PC-3 (cell line): ENCODE results near the gene TSPAN9. TPM values are rescaled to one million over a fixed set of nuclear protein-coding genes. Genes with fewer than 3 reads are reported as not detected.

Experiments
- ATAC-seq: fragments of 200-7000 bp; cut with Tn5 transposase; 2 replicates; pipeline ENCODE4 v1.9.1; 2020; ENCODE audit warnings: mild to moderate bottlenecking, moderate library complexity
- BruUV-seq: library from RNA; stranded (reverse); fragments of 400-500 nt; replicated peaks from 2 replicates; lab custom pipeline; 2021; lab: Mats Ljungman, UMichigan
- CTCF ChIA-PET: fragments of 300-600 bp; sonication (Branson Sonifier 250); formaldehyde crosslinking; loops from one replicate; lab custom pipeline; 2022; ENCODE audit warnings: antibody characterized with exemption; lab: Charles Lee
- POLR2A ChIA-PET: fragments of 300-600 bp; sonication (Branson Sonifier 250); formaldehyde crosslinking; loops from one replicate; lab custom pipeline; 2022; ENCODE audit warnings: antibody characterized with exemption; ENCODE audit not compliant: unreplicated experiment; lab: Charles Lee
- DNase-seq: peaks from one replicate; pipeline ENCODE4 v3.0.0-alpha.2; 2015
- H2AFZ ChIP-seq: fragments of 300-600 bp; sonication (generic); 2 replicates; pipeline ENCODE4 v1.6.0; 2016; ENCODE audit warnings: antibody characterized with exemption, low read length
- H3F3A ChIP-seq: fragments of 300-600 bp; sonication (generic); one replicate; pipeline ENCODE4 v1.6.0; 2017; ENCODE audit warnings: antibody characterized with exemption, low read length, control low read depth, mild to moderate bottlenecking; ENCODE audit not compliant: unreplicated experiment
- H3K27ac ChIP-seq: fragments of 300-600 bp; sonication (generic); 2 replicates; pipeline ENCODE4 v1.5.1; 2016; ENCODE audit warnings: mild to moderate bottlenecking, low read length
- H3K27me3 ChIP-seq: fragments of 300-600 bp; sonication (generic); 2 replicates; pipeline ENCODE4 v1.6.1; 2016; ENCODE audit warnings: low read length, mixed read lengths
- H3K36me3 ChIP-seq: fragments of 300-600 bp; sonication (generic); 2 replicates; pipeline ENCODE4 v1.6.1; 2016; ENCODE audit warnings: low read depth, mixed run types, low read length, mixed read lengths
- H3K4me1 ChIP-seq: fragments of 300-600 bp; sonication (generic); 2 replicates; pipeline ENCODE4 v1.5.1; 2016; ENCODE audit warnings: low read length; ENCODE audit not compliant: insufficient read depth
- H3K4me2 ChIP-seq: fragments of 300-600 bp; sonication (generic); 2 replicates; pipeline ENCODE4 v1.6.0; 2016; ENCODE audit warnings: low read length
- H3K4me3 ChIP-seq: fragments of 300-600 bp; sonication (generic); 2 replicates; pipeline ENCODE4 v1.5.1; 2016; ENCODE audit warnings: mild to moderate bottlenecking, low read length, mixed read lengths
- H3K79me2 ChIP-seq: fragments of 300-600 bp; sonication (generic); 2 replicates; pipeline ENCODE4 v1.6.1; 2017; ENCODE audit warnings: low read length, mixed read lengths
- H3K9ac ChIP-seq: fragments of 300-600 bp; sonication (generic); 2 replicates; pipeline ENCODE4 v1.6.0; 2016; ENCODE audit warnings: mild to moderate bottlenecking, low read length
- H3K9me2 ChIP-seq: fragments of 300-600 bp; sonication (generic); replicated peaks from 2 replicates; pipeline ENCODE4 v1.6.1; 2016; ENCODE audit warnings: mixed run types, low read length, mixed read lengths
- H3K9me3 ChIP-seq: fragments of 300-600 bp; sonication (generic); 2 replicates; pipeline ENCODE4 v1.6.1; 2016; ENCODE audit warnings: low read length, mixed read lengths
- H4K20me1 ChIP-seq: fragments of 300-600 bp; sonication (generic); 2 replicates; pipeline ENCODE4 v1.6.1; 2016; ENCODE audit warnings: low read length, mixed read lengths
- CTCF ChIP-seq: fragments of 300-600 bp; sonication (generic); conservative IDR thresholded peaks from 2 replicates; pipeline ENCODE4 v1.5.1; 2017; ENCODE audit warnings: antibody characterized with exemption, low read depth, mild to moderate bottlenecking, low read length
- EZH2 ChIP-seq: fragments of 300-600 bp; sonication (generic); IDR thresholded peaks from one replicate; pipeline ENCODE4 v1.6.1; 2017; ENCODE audit warnings: antibody characterized with exemption, mild to moderate bottlenecking, low read length; ENCODE audit not compliant: unreplicated experiment
- EZH2phosphoT487 ChIP-seq: fragments of 300-600 bp; sonication (generic); IDR thresholded peaks from 2 replicates; pipeline ENCODE4 v1.6.1; 2018; ENCODE audit warnings: mild to moderate bottlenecking, antibody characterized with exemption, low read length, borderline replicate concordance
- intact Hi-C: fragments of 100-400 bp; cut with micrococcal nuclease; formaldehyde crosslinking; loops from 2 replicates; pipeline ENCODE4 v1.9.0; 2023
- total RNA-seq: library from RNA; depleted of rRNA; stranded (reverse); fragments of >200 nt; gene quantifications from 2 replicates; pipeline ENCODE4 v1.2.3, GENCODE V29; 2014

Gene TSPAN9
- total RNA-seq, 1 experiment from 2014 or later: 6.2 TPM

GRCh38 chr12:3303410-3304136, 226.4 kb downstream of the TSPAN9 start:
- Histone ChIP-seq H3K4me3 (no peak overlapping the region; the same call in 1 of the 2 replicates), H3K27me3 (no peaks in the 10 kb centered on the region), H3K9me2 (no peaks in the 10 kb centered on the region), H3K79me2 (no peaks in the 10 kb centered on the region), H3K9ac (peak overlapping the region; percentile 71), H2AFZ (no peak overlapping the region), H3K27ac (peak overlapping the region; percentile 91), H3K4me2 (peak overlapping the region; percentile 66), H3K4me1 (peaks cover 42% of the 10 kb centered on the region), H3K9me3 (no peaks in the 10 kb centered on the region), H3K36me3 (no peaks in the 10 kb centered on the region), H4K20me1 (no peaks in the 10 kb centered on the region), H3F3A (no peaks in the 10 kb centered on the region)
- DNase-seq (peak; percentile 64), ATAC-seq (peak; percentile 15)
- TF ChIP-seq EZH2phosphoT487: no peak
- peak; percentile 58 for TF ChIP-seq CTCF
- ChIA-PET POLR2A (no interaction called here), CTCF (interaction anchor here (0.6 to 1.2 kb wide), 4 partner anchors 11 to 473 kb away, joined by 3 to 5 read pairs (median 4); no protein-coding TSS in a partner anchor)
- intact Hi-C loops: loop anchor here (1.0 to 5.0 kb wide), 3 partner anchors 134 to 339 kb away; no protein-coding TSS in a partner anchor
- no TSS peak for BruUV-seq

- no peaks in the 10 kb centered on the region for H3K36me3 ChIP-seq
- 0 out of 2 replicates have a peak overlapping the region, but pooled peaks have one; percentile 10 for H2AFZ ChIP-seq
- no peaks in the 10 kb centered on the region for H3K9me2 ChIP-seq
- H3K4me3 ChIP-seq: no peak overlapping the region; the same call in 1 of the 2 replicates
- peak overlapping the region; percentile 91 for H3K27ac ChIP-seq
- intact Hi-C loops: loop anchor here (1.0 to 5.0 kb wide), 3 partner anchors 133 to 338 kb away; no protein-coding TSS in a partner anchor
- BruUV-seq: TSS peak; percentile 26
- peak overlapping the region; percentile 66 for H3K4me2 ChIP-seq
- peak; percentile 71 for ATAC-seq
- no peaks in the 10 kb centered on the region for H3F3A ChIP-seq
- H3K9ac ChIP-seq: peak overlapping the region; percentile 71
- H4K20me1 ChIP-seq: no peaks in the 10 kb centered on the region
- DNase-seq: peak; percentile 93
- no peaks in the 10 kb centered on the region for H3K79me2 ChIP-seq
- ChIA-PET CTCF (interaction anchor here (0.7 to 1.2 kb wide), 2 partner anchors 193 to 218 kb away, joined by 3 to 4 read pairs; no protein-coding TSS in a partner anchor), POLR2A (interaction anchor here (0.7 kb wide), 1 partner anchor 11 kb away, joined by 9 read pairs; no protein-coding TSS in a partner anchor)
- peaks cover 39% of the 10 kb centered on the region for H3K4me1 ChIP-seq
- no peak for TF ChIP-seq EZH2
- no peak for TF ChIP-seq CTCF
- TF ChIP-seq EZH2phosphoT487: no peak
- no peaks in the 10 kb centered on the region for H3K27me3 ChIP-seq
- H3K9me3 ChIP-seq: no peaks in the 10 kb centered on the region
Observed at GRCh38 chr12:3304436-3305165, 227.4 kb downstream of the TSPAN9 start.
